ENCODE results near the gene CYRIA. TPM values are rescaled to one million over a fixed set of nuclear protein-coding genes. Genes with fewer than 3 reads are reported as not detected.

Gene CYRIA
- polyA plus RNA-seq, 1 of the 3 experiments (the other 2 are of a cell fraction), result 0.13 TPM

DNA sequence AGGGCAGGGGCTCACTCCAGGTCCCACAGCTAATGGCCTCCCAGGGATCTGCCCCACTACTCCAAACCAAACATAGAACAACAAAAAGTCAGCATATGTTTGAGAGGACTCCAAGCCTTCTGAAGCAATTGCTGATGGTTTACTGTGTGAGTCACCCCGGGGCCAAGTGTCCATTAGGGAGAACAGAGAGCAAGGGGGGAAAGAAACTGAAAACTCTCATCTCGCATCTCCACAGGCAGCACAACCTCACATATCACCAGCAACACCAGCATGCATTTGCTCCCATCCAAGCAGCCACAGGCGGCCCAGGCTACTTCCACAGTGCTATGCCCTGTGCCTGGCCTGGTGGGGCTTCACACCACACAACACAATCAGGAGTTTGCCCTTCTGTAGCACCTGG is 39.1 kb downstream of the CYRIA start:
- Histone ChIP-seq H3K27me3 (ENCODE audit: insufficient read depth) (no peaks in the 10 kb centered on the region), H3K36me3 (replicated peaks in 1 of 2; ENCODE audit: control insufficient read depth in 1 of 2, insufficient read depth in 2 of 2, low read length in 1 of 2) (no peaks in the 10 kb centered on the region), H3K9me3 (no peaks in the 10 kb centered on the region), H3K4me1 (ENCODE audit: control insufficient read depth in 1 of 2, insufficient read depth in 2 of 2, low read depth in 1 of 2, low read length in 1 of 2) (peaks cover 4 to 9% of the 10 kb centered on the region in 2 experiments; a peak in 2 of 4 replicates), H4K20me1 (ENCODE audit: insufficient read depth) (no peaks in the 10 kb centered on the region), H2AFZ (ENCODE audit: low read depth) (no peak overlapping the region), H3K9me2 (no peaks in the 10 kb centered on the region), H3F3A (replicated peaks; ENCODE audit: insufficient read depth) (no peaks in the 10 kb centered on the region), H3K9ac (no peak overlapping the region), H3K27ac (ENCODE audit: low read depth in 2 of 2, low read length in 1 of 2) (no peak overlapping the region), H3K79me2 (ENCODE audit: insufficient read depth) (no peaks in the 10 kb centered on the region), H3K4me3 (ENCODE audit: low read depth in 2 of 2, low read length in 1 of 2) (no peak overlapping the region), H3K4me2 (no peak overlapping the region)
- TF ChIP-seq RAD21 (IDR thresholded peaks at IDR 0.05; ENCODE audit: low read length) (no peak), FOXJ3 (CRISPR knock-in tag; IDR thresholded peaks at IDR 0.05) (no peak), SMC3 (IDR thresholded peaks at IDR 0.05; ENCODE audit: low read depth, low read length) (no peak), RCOR1 (IDR thresholded peaks at IDR 0.05; ENCODE audit: low read length) (no peak), GABPA (IDR thresholded peaks at IDR 0.05; ENCODE audit: low read depth) (no peak), TCF12 (IDR thresholded peaks at IDR 0.05) (no peak), NFIC (IDR thresholded peaks at IDR 0.05; ENCODE audit: borderline replicate concordance) (no peak), JUND (IDR thresholded peaks at IDR 0.05) (no peak), SIN3A (IDR thresholded peaks at IDR 0.05; ENCODE audit: borderline replicate concordance, low read depth, low read length) (no peak)
- TF ChIP-seq, protein P1, sequence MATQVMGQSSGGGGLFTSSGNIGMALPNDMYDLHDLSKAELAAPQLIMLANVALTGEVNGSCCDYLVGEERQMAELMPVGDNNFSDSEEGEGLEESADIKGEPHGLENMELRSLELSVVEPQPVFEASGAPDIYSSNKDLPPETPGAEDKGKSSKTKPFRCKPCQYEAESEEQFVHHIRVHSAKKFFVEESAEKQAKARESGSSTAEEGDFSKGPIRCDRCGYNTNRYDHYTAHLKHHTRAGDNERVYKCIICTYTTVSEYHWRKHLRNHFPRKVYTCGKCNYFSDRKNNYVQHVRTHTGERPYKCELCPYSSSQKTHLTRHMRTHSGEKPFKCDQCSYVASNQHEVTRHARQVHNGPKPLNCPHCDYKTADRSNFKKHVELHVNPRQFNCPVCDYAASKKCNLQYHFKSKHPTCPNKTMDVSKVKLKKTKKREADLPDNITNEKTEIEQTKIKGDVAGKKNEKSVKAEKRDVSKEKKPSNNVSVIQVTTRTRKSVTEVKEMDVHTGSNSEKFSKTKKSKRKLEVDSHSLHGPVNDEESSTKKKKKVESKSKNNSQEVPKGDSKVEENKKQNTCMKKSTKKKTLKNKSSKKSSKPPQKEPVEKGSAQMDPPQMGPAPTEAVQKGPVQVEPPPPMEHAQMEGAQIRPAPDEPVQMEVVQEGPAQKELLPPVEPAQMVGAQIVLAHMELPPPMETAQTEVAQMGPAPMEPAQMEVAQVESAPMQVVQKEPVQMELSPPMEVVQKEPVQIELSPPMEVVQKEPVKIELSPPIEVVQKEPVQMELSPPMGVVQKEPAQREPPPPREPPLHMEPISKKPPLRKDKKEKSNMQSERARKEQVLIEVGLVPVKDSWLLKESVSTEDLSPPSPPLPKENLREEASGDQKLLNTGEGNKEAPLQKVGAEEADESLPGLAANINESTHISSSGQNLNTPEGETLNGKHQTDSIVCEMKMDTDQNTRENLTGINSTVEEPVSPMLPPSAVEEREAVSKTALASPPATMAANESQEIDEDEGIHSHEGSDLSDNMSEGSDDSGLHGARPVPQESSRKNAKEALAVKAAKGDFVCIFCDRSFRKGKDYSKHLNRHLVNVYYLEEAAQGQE (IDR thresholded peaks at IDR 0.05; ENCODE audit: low read depth, low read length), result no peak
- TF ChIP-seq, protein P2, sequence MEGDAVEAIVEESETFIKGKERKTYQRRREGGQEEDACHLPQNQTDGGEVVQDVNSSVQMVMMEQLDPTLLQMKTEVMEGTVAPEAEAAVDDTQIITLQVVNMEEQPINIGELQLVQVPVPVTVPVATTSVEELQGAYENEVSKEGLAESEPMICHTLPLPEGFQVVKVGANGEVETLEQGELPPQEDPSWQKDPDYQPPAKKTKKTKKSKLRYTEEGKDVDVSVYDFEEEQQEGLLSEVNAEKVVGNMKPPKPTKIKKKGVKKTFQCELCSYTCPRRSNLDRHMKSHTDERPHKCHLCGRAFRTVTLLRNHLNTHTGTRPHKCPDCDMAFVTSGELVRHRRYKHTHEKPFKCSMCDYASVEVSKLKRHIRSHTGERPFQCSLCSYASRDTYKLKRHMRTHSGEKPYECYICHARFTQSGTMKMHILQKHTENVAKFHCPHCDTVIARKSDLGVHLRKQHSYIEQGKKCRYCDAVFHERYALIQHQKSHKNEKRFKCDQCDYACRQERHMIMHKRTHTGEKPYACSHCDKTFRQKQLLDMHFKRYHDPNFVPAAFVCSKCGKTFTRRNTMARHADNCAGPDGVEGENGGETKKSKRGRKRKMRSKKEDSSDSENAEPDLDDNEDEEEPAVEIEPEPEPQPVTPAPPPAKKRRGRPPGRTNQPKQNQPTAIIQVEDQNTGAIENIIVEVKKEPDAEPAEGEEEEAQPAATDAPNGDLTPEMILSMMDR (IDR thresholded peaks at IDR 0.05), result no peak
- TF ChIP-seq, protein P3, sequence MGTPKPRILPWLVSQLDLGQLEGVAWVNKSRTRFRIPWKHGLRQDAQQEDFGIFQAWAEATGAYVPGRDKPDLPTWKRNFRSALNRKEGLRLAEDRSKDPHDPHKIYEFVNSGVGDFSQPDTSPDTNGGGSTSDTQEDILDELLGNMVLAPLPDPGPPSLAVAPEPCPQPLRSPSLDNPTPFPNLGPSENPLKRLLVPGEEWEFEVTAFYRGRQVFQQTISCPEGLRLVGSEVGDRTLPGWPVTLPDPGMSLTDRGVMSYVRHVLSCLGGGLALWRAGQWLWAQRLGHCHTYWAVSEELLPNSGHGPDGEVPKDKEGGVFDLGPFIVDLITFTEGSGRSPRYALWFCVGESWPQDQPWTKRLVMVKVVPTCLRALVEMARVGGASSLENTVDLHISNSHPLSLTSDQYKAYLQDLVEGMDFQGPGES (IDR thresholded peaks at IDR 0.05; ENCODE audit: low read depth, low read length), result no peak
- TF ChIP-seq, protein P4, sequence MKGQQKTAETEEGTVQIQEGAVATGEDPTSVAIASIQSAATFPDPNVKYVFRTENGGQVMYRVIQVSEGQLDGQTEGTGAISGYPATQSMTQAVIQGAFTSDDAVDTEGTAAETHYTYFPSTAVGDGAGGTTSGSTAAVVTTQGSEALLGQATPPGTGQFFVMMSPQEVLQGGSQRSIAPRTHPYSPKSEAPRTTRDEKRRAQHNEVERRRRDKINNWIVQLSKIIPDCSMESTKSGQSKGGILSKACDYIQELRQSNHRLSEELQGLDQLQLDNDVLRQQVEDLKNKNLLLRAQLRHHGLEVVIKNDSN (IDR thresholded peaks at IDR 0.05; ENCODE audit: borderline replicate concordance, low read depth), result no peak
- TF ChIP-seq, protein P5, sequence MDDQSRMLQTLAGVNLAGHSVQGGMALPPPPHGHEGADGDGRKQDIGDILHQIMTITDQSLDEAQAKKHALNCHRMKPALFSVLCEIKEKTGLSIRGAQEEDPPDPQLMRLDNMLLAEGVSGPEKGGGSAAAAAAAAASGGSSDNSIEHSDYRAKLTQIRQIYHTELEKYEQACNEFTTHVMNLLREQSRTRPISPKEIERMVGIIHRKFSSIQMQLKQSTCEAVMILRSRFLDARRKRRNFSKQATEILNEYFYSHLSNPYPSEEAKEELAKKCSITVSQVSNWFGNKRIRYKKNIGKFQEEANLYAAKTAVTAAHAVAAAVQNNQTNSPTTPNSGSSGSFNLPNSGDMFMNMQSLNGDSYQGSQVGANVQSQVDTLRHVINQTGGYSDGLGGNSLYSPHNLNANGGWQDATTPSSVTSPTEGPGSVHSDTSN (IDR thresholded peaks at IDR 0.05), result no peak
- TF ChIP-seq, protein P6, sequence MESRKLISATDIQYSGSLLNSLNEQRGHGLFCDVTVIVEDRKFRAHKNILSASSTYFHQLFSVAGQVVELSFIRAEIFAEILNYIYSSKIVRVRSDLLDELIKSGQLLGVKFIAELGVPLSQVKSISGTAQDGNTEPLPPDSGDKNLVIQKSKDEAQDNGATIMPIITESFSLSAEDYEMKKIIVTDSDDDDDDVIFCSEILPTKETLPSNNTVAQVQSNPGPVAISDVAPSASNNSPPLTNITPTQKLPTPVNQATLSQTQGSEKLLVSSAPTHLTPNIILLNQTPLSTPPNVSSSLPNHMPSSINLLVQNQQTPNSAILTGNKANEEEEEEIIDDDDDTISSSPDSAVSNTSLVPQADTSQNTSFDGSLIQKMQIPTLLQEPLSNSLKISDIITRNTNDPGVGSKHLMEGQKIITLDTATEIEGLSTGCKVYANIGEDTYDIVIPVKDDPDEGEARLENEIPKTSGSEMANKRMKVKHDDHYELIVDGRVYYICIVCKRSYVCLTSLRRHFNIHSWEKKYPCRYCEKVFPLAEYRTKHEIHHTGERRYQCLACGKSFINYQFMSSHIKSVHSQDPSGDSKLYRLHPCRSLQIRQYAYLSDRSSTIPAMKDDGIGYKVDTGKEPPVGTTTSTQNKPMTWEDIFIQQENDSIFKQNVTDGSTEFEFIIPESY (IDR thresholded peaks at IDR 0.05; ENCODE audit: borderline replicate concordance, low read depth), result no peak
- CTCF ChIA-PET, result interaction anchor here (1.2 to 17.2 kb wide), 7 partner anchors 8 to 130 kb away, joined by 4 to 298 read pairs (median 15); no protein-coding TSS in a partner anchor
- POLR2A ChIA-PET, result no interaction called here
- DNase-seq, result no peak
- WGBS (ENCODE audit: low lambda C conversion rate), result 47% methylated on average over 3 of the region's 3 CpGs
